HepG2 (cell line): ENCODE results near the gene IL4I1. TPM values are rescaled to one million over a fixed set of nuclear protein-coding genes. Genes with fewer than 3 reads are reported as not detected.

Experiments
- HDAC1 ChIP-seq: sonication (generic); formaldehyde crosslinking; IDR thresholded peaks from 2 replicates; pipeline ENCODE4 v1.5.1; 2020; ENCODE audit warnings: mild to moderate bottlenecking, missing genetic modification reagents
- JUND ChIP-seq: sonication (generic); formaldehyde crosslinking; IDR thresholded peaks from 2 replicates; pipeline ENCODE4 v1.8.0; 2022; ENCODE audit warnings: mild to moderate bottlenecking, missing genetic modification reagents
- MED1 ChIP-seq: sonication (generic); formaldehyde crosslinking; IDR thresholded peaks from 2 replicates; pipeline ENCODE4 v1.4.0; 2020; ENCODE audit warnings: missing genetic modification reagents
- NONO ChIP-seq, 2 experiments: fragments of 450-650 bp in 1 of 2; sonication (generic) in 1 of 2; formaldehyde crosslinking in 1 of 2; IDR thresholded peaks in 1 of 2; conservative IDR thresholded peaks in 1 of 2; 2 replicates each; pipeline versions ENCODE4 v1.6.1 to v1.8.0; 2017 to 2022; ENCODE audit warnings: mild to moderate bottlenecking in 1 of 2, missing genetic modification reagents in 1 of 2, moderate library complexity in 1 of 2
- SAP130 ChIP-seq: IDR thresholded peaks from 2 replicates; pipeline ENCODE4 v1.6.1; 2016; ENCODE audit warnings: low read depth
- ZEB1 ChIP-seq: IDR thresholded peaks from 2 replicates; pipeline ENCODE4 v1.6.1; 2012; ENCODE audit warnings: mild to moderate bottlenecking, low read depth, inconsistent platforms; ENCODE audit not compliant: insufficient replicate concordance
- ZNF331 ChIP-seq: sonication (generic); formaldehyde crosslinking; IDR thresholded peaks from 2 replicates; pipeline ENCODE4 v1.4.0; 2020; ENCODE audit warnings: missing genetic modification reagents
- ZNF552 ChIP-seq: sonication (generic); formaldehyde crosslinking; IDR thresholded peaks from 2 replicates; pipeline ENCODE4 v1.9.0; 2022; ENCODE audit warnings: missing genetic modification reagents, mild to moderate bottlenecking, borderline replicate concordance
- ZNF614 ChIP-seq: IDR thresholded peaks from 2 replicates; pipeline ENCODE4 v1.6.1; 2018; ENCODE audit warnings: missing biosample characterization, missing genetic modification reagents, inconsistent platforms, borderline replicate concordance
- ZSCAN12 ChIP-seq: sonication (generic); formaldehyde crosslinking; IDR thresholded peaks from 2 replicates; pipeline ENCODE4 v1.9.0; 2021; ENCODE audit warnings: mild to moderate bottlenecking, missing genetic modification reagents
- ZUFSP ChIP-seq: sonication (generic); formaldehyde crosslinking; IDR thresholded peaks from 2 replicates; pipeline ENCODE4 v1.9.0; 2021; ENCODE audit warnings: missing genetic modification reagents, mild to moderate bottlenecking, borderline replicate concordance
- polyA plus RNA-seq, 8 experiments: library from polyadenylated mRNA; depleted of rRNA in 3 of 8; stranded (reverse) in 7 of 8; unstranded in 1 of 8; fragments of >200 nt; fragmentation: Illumina TruSeq in 4 of 8; extraction: Trizol in 4 of 8; gene quantifications; 2 replicates each; pipeline versions ENCODE4 v1.2.1 to v1.2.3, GENCODE V29; 2011 to 2016; ENCODE audit warnings: low read depth in 4 of 8, missing spikeins in 1 of 8, mixed read lengths in 1 of 8; ENCODE audit not compliant: insufficient read depth in 1 of 8
- total RNA-seq, 5 experiments: library from RNA; depleted of rRNA; stranded (reverse); fragments of >200 nt; fragmentation: Illumina TruSeq; extraction: Trizol; gene quantifications; 2 replicates each; pipeline ENCODE4 v1.2.3, GENCODE V29; 2016; ENCODE audit warnings: low read depth in 1 of 5
- TF ChIP-seq, protein P1 (sequence below): sonication (generic); formaldehyde crosslinking; IDR thresholded peaks from 2 replicates; pipeline ENCODE4 v1.5.1; 2020; ENCODE audit warnings: mild to moderate bottlenecking, missing genetic modification reagents, borderline replicate concordance
- TF ChIP-seq, protein P2 (sequence below): sonication (generic); formaldehyde crosslinking; IDR thresholded peaks from 2 replicates; pipeline ENCODE4 v1.8.0; 2023; ENCODE audit warnings: mild to moderate bottlenecking, missing genetic modification reagents
- TF ChIP-seq, protein P3 (sequence below): IDR thresholded peaks from 2 replicates; pipeline ENCODE4 v1.6.1; 2016; ENCODE audit warnings: low read depth
- TF ChIP-seq, protein P4 (sequence below): sonication (generic); formaldehyde crosslinking; IDR thresholded peaks from 2 replicates; pipeline ENCODE4 v1.9.0; 2022; ENCODE audit warnings: missing genetic modification reagents, mild to moderate bottlenecking, borderline replicate concordance

Gene IL4I1
- total and polyA plus RNA-seq, 2 of the 13 experiments (the other 11 are each of a cell fraction or from before 2014, with no cell fraction given), result not detected

GRCh38 chr19:49877879-49878743 lies 18.6 kb downstream of the IL4I1 start (continued):
- TF ChIP-seq, protein P1, sequence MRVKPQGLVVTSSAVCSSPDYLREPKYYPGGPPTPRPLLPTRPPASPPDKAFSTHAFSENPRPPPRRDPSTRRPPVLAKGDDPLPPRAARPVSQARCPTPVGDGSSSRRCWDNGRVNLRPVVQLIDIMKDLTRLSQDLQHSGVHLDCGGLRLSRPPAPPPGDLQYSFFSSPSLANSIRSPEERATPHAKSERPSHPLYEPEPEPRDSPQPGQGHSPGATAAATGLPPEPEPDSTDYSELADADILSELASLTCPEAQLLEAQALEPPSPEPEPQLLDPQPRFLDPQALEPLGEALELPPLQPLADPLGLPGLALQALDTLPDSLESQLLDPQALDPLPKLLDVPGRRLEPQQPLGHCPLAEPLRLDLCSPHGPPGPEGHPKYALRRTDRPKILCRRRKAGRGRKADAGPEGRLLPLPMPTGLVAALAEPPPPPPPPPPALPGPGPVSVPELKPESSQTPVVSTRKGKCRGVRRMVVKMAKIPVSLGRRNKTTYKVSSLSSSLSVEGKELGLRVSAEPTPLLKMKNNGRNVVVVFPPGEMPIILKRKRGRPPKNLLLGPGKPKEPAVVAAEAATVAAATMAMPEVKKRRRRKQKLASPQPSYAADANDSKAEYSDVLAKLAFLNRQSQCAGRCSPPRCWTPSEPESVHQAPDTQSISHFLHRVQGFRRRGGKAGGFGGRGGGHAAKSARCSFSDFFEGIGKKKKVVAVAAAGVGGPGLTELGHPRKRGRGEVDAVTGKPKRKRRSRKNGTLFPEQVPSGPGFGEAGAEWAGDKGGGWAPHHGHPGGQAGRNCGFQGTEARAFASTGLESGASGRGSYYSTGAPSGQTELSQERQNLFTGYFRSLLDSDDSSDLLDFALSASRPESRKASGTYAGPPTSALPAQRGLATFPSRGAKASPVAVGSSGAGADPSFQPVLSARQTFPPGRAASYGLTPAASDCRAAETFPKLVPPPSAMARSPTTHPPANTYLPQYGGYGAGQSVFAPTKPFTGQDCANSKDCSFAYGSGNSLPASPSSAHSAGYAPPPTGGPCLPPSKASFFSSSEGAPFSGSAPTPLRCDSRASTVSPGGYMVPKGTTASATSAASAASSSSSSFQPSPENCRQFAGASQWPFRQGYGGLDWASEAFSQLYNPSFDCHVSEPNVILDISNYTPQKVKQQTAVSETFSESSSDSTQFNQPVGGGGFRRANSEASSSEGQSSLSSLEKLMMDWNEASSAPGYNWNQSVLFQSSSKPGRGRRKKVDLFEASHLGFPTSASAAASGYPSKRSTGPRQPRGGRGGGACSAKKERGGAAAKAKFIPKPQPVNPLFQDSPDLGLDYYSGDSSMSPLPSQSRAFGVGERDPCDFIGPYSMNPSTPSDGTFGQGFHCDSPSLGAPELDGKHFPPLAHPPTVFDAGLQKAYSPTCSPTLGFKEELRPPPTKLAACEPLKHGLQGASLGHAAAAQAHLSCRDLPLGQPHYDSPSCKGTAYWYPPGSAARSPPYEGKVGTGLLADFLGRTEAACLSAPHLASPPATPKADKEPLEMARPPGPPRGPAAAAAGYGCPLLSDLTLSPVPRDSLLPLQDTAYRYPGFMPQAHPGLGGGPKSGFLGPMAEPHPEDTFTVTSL, result 0 out of 2 replicates have a peak, but pooled peaks have one; percentile 19
- peak; percentile 52; the same call in 1 of the 2 replicates for TF ChIP-seq HDAC1
- no peak for TF ChIP-seq ZUFSP (CRISPR knock-in tag)
- TF ChIP-seq ZNF552 (CRISPR knock-in tag), result no peak
- peak; percentile 67; the same call in 1 of the 2 replicates for TF ChIP-seq SAP130 (CRISPR knock-in tag)
- TF ChIP-seq, protein P2, sequence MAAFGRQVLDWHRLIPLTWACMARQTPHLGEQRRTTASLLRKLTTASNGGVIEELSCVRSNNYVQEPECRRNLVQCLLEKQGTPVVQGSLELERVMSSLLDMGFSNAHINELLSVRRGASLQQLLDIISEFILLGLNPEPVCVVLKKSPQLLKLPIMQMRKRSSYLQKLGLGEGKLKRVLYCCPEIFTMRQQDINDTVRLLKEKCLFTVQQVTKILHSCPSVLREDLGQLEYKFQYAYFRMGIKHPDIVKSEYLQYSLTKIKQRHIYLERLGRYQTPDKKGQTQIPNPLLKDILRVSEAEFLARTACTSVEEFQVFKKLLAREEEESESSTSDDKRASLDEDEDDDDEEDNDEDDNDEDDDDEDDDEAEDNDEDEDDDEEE (CRISPR knock-in tag), result 0 out of 2 replicates have a peak, but pooled peaks have one; percentile 21
- TF ChIP-seq ZEB1, result peak; percentile 44
- TF ChIP-seq, protein P3, sequence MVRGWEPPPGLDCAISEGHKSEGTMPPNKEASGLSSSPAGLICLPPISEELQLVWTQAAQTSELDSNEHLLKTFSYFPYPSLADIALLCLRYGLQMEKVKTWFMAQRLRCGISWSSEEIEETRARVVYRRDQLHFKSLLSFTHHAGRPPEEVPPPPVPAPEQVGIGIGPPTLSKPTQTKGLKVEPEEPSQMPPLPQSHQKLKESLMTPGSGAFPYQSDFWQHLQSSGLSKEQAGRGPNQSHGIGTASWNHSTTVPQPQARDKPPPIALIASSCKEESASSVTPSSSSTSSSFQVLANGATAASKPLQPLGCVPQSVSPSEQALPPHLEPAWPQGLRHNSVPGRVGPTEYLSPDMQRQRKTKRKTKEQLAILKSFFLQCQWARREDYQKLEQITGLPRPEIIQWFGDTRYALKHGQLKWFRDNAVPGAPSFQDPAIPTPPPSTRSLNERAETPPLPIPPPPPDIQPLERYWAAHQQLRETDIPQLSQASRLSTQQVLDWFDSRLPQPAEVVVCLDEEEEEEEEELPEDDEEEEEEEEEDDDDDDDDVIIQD (CRISPR knock-in tag), result 0 out of 2 replicates have a peak, but pooled peaks have one; percentile 2
- TF ChIP-seq ZNF614 (CRISPR knock-in tag), result no peak
- TF ChIP-seq NONO (IDR thresholded peaks at IDR 0.05), result no peak
- peak; percentile 80 for TF ChIP-seq NONO (CRISPR knock-in tag; conservative IDR thresholded peaks at IDR 0.05)
- TF ChIP-seq JUND (CRISPR knock-in tag), result no peak
- TF ChIP-seq ZNF331, result peak; percentile 46; the same call in 1 of the 2 replicates
- TF ChIP-seq ZSCAN12 (CRISPR knock-in tag), result no peak
- TF ChIP-seq, protein P4, sequence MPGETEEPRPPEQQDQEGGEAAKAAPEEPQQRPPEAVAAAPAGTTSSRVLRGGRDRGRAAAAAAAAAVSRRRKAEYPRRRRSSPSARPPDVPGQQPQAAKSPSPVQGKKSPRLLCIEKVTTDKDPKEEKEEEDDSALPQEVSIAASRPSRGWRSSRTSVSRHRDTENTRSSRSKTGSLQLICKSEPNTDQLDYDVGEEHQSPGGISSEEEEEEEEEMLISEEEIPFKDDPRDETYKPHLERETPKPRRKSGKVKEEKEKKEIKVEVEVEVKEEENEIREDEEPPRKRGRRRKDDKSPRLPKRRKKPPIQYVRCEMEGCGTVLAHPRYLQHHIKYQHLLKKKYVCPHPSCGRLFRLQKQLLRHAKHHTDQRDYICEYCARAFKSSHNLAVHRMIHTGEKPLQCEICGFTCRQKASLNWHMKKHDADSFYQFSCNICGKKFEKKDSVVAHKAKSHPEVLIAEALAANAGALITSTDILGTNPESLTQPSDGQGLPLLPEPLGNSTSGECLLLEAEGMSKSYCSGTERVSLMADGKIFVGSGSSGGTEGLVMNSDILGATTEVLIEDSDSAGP (CRISPR knock-in tag), result peak; percentile 51
- TF ChIP-seq MED1, result 0 out of 2 replicates have a peak, but pooled peaks have one; percentile 8
